SW480 (cell line): ENCODE results near the gene RAP1A.
"Not testable (repeated sequence)": the region's sequence is repeated elsewhere in the genome, so short reads cannot be mapped to it uniquely, and the experiment has no call there.

Experiments
- DNase-seq: peaks from one replicate; pipeline ENCODE4 v3.0.0-alpha.2; 2016; ENCODE audit warnings: low spot score

RAP1A gene

GRCh38 chr1:111598544-111598943 is 21.0 kb upstream of the RAP1A start:
- no peak for DNase-seq

- DNase-seq: no peak
These were observed 19.6 kb upstream of the RAP1A start for GRCh38 chr1:111599781-111600693.

GRCh38 chr1:111600886-111601386 is 18.7 kb upstream of the RAP1A start:
- DNase-seq: no peak

- no peak for DNase-seq
These were observed 17.3 kb upstream of the RAP1A start for GRCh38 chr1:111602302-111602701.

GRCh38 chr1:111602974-111603373 is 16.6 kb upstream of the RAP1A start:
- no peak for DNase-seq

GRCh38 chr1:111603979-111604378 is 15.6 kb upstream of the RAP1A start:
- DNase-seq: no peak

GRCh38 chr1:111604931-111605330 is 14.7 kb upstream of the RAP1A start:
- DNase-seq: peak; percentile 13

- DNase-seq: no peak
These were observed 14.0 kb upstream of the RAP1A start for GRCh38 chr1:111605576-111605975.

GRCh38 chr1:111606457-111607215 is 13.0 kb upstream of the RAP1A start:
- DNase-seq: not testable (repeated sequence)

- DNase-seq: not testable (repeated sequence)
These were observed 11.1 kb upstream of the RAP1A start for GRCh38 chr1:111608528-111608927.

GRCh38 chr1:111611986-111612385 is 7.6 kb upstream of the RAP1A start:
- DNase-seq: no peak

GRCh38 chr1:111615870-111616715 is 3.5 kb upstream of the RAP1A start:
- no peak for DNase-seq

- DNase-seq: no peak
These were observed 1.5 kb upstream of the RAP1A start for GRCh38 chr1:111618081-111618480.

- DNase-seq: no peak
These were observed 491 bp upstream of the RAP1A start for GRCh38 chr1:111618961-111619634.

GRCh38 chr1:111620441-111620971 is 917 bp downstream of the RAP1A start:
- DNase-seq: no peak

GRCh38 chr1:111621050-111621449 is 1.5 kb downstream of the RAP1A start:
- no peak for DNase-seq

GRCh38 chr1:111622166-111622565 is 2.6 kb downstream of the RAP1A start:
- no peak for DNase-seq

GRCh38 chr1:111624382-111624781 is 4.8 kb downstream of the RAP1A start:
- DNase-seq: no peak

GRCh38 chr1:111625276-111625675 is 5.7 kb downstream of the RAP1A start:
- no peak for DNase-seq

GRCh38 chr1:111628153-111628552 is 8.6 kb downstream of the RAP1A start:
- no peak for DNase-seq
